Activated B cell treated with CpG ODN at 0.5 μM for 24 hours (primary cell): ENCODE data around the gene DYNC1I1. TPM values are rescaled to one million over a fixed set of nuclear protein-coding genes. Genes with fewer than 3 reads are reported as not detected.

Experiments used
- ATAC-seq: fragments of 200-7000 bp; cut with Tn5 transposase; one replicate; pipeline ENCODE4 v1.10.0; 2021; ENCODE audit warnings: low read depth, mild to moderate bottlenecking, moderate library complexity
- CTCF ChIA-PET: fragments of 350-600 bp; sonication (Branson Sonifier 250); formaldehyde crosslinking; loops from one replicate; lab custom pipeline; 2021; ENCODE audit warnings: antibody characterized with exemption; lab: Charles Lee
- POLR2A ChIA-PET: fragments of 350-600 bp; sonication (Branson Sonifier 250); formaldehyde crosslinking; loops from one replicate; lab custom pipeline; 2021; ENCODE audit warnings: antibody characterized with exemption; lab: Charles Lee
- DNase-seq: peaks from one replicate; pipeline ENCODE4 v3.0.0; 2022
- H3K27ac Mint-ChIP-seq: one replicate; pipeline ENCODE4 v1.8.0; 2020; ENCODE audit warnings: mixed read lengths
- H3K27me3 Mint-ChIP-seq: one replicate; pipeline ENCODE4 v1.8.0; 2021; ENCODE audit warnings: mixed read lengths
- H3K36me3 Mint-ChIP-seq: one replicate; pipeline ENCODE4 v1.8.0; 2021; ENCODE audit warnings: low read depth, mixed read lengths
- H3K4me1 Mint-ChIP-seq: one replicate; pipeline ENCODE4 v1.8.0; 2021; ENCODE audit warnings: mixed read lengths
- H3K4me3 Mint-ChIP-seq: one replicate; pipeline ENCODE4 v1.8.0; 2020; ENCODE audit warnings: mild to moderate bottlenecking, mixed read lengths
- H3K9me3 Mint-ChIP-seq: one replicate; pipeline ENCODE4 v1.8.0; 2020; ENCODE audit warnings: mixed read lengths
- CTCF ChIP-seq: fragments of 200-600 bp; IDR thresholded peaks from one replicate; pipeline ENCODE4 v1.8.0; 2022; ENCODE audit warnings: antibody characterized with exemption, mild to moderate bottlenecking
- intact Hi-C: fragments of 100-400 bp; cut with micrococcal nuclease; formaldehyde crosslinking; loops from one replicate; pipeline ENCODE4 v1.15.1; 2024
- total RNA-seq: library from RNA; stranded (reverse); gene quantifications from 2 replicates; pipeline ENCODE4 v1.2.3, GENCODE V29; 2022

DYNC1I1 gene
- total RNA-seq, 1 donor from 2014 or later: not detected

DNA sequence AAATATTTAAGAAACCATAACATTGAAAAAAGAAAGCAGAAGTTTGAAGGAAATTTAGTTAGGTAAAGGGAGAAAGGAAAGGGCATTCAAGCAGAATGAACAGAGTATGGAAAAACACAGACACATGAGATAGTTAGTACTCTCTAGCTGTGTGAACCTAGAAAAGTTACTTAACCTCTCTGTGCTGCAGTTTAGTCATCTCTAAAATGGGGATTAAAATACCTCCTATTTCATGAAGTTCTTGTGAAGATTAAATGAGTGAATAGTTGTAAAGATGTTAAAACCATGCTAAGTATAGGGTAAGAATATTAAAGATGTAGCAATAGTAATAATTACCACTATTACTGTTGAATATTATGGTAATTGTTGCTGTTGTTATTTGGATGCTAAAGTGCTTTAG, 279.9 kb downstream of the DYNC1I1 start:
- intact Hi-C loops: no loop called here

DNA sequence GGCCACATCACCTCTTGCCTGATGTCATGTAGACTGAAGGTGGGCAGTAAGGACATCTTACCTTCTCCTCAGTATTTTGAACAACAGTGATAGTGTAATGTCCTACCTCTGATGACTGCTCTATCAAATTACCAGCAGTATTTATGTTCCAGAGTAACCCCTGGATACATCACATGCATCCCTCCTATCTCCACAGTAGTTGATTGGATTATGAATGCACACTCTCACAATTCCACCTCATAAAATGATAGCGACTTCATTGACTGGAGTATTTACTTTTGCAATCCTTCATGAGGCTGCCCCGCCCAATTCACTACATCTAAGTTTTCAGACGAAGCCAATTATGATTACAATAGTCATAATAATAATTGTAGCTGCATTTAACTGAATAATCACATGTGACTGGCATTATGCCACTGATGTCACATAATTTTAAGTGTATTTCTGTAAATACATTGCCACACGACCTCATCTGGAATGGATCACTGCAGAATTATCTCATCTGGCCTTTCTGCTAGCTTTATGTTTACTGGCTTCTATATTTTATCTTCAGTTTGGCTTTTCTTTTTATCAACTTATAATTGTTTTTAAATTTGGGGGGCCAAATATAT, 280.6 kb downstream of the DYNC1I1 start:
- Mint-ChIP-seq H3K9me3 (no peaks in the 10 kb centered on the region), H3K4me3 (no peak overlapping the region), H3K27me3 (peaks cover 2% of the 10 kb centered on the region), H3K36me3 (no peaks in the 10 kb centered on the region), H3K4me1 (no peaks in the 10 kb centered on the region), H3K27ac (no peak overlapping the region)
- intact Hi-C loops: no loop called here
- no peak for ATAC-seq
- ChIA-PET CTCF (no interaction called here), POLR2A (no interaction called here)
- TF ChIP-seq CTCF: no peak
- no peak for DNase-seq

More for the DNA sequence above, 279.9 kb downstream of the DYNC1I1 start:
- Mint-ChIP-seq H3K9me3 (no peaks in the 10 kb centered on the region), H3K4me1 (no peaks in the 10 kb centered on the region), H3K27me3 (peaks cover 2% of the 10 kb centered on the region), H3K36me3 (no peaks in the 10 kb centered on the region), H3K27ac (no peak overlapping the region), H3K4me3 (no peak overlapping the region)
- ATAC-seq (no peak), DNase-seq (no peak)
- ChIA-PET CTCF (no interaction called here), POLR2A (no interaction called here)
- TF ChIP-seq CTCF: no peak

DNA sequence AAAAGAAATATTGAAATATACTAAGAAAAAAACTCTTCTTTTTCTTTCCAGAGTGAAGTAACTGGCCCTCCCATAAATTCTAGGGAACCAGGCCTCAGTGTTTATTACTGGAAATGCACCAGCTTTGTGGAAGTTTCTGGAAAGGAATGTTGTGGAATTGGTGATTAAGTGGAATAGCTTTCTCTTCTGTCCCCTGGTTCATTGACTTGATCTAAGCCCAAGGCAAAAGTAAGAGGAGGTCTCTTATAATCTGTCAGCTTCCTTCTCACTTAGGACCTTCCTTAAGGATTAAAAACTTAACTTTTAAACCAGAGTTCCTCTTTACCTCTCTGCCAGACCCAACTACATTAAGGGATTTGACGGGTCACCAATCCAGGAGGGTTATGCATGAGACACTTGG, 283.4 kb downstream of the DYNC1I1 start:
- Mint-ChIP-seq H3K36me3 (no peaks in the 10 kb centered on the region), H3K4me3 (no peak overlapping the region), H3K27me3 (peaks cover 5% of the 10 kb centered on the region), H3K9me3 (no peaks in the 10 kb centered on the region), H3K27ac (no peak overlapping the region), H3K4me1 (no peaks in the 10 kb centered on the region)
- no peak for TF ChIP-seq CTCF
- ChIA-PET CTCF (no interaction called here), POLR2A (no interaction called here)
- DNase-seq: no peak
- intact Hi-C loops: no loop called here
- ATAC-seq: no peak

- no peaks in the 10 kb centered on the region for H3K4me1 Mint-ChIP-seq
- H3K36me3 Mint-ChIP-seq: no peaks in the 10 kb centered on the region
- TF ChIP-seq CTCF: no peak
- no peaks in the 10 kb centered on the region for H3K9me3 Mint-ChIP-seq
- ATAC-seq (no peak), DNase-seq (no peak)
- peaks cover 8% of the 10 kb centered on the region for H3K27me3 Mint-ChIP-seq
- POLR2A ChIA-PET: no interaction called here
- H3K27ac Mint-ChIP-seq: no peak overlapping the region
- H3K4me3 Mint-ChIP-seq: no peak overlapping the region
- intact Hi-C loops: no loop called here
- CTCF ChIA-PET: no interaction called here
Measured at GRCh38 chr7:96059075-96059474, 286.7 kb downstream of the DYNC1I1 start.

DNA sequence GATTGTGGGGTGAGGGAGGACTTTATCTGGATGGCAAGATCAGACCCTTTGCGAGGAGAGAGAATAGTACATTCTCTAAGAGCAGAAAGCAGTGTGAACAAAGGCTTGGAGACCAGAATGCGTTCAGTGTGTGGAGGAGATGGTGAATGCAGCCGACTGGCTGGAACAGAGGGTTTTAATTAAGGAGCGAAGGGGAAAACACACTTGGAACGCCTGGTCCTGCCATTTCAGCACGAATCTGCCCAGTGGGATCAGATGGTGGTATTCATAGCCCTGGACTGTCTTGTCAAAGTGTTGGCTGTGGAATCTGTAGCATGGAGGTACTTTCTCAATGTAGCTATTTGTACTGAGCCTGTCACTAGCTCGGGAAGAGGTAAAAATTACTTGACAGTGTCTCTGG, 288.7 kb downstream of the DYNC1I1 start:
- H3K4me1 Mint-ChIP-seq: no peaks in the 10 kb centered on the region
- ATAC-seq (no peak), DNase-seq (no peak)
- intact Hi-C loops: no loop called here
- TF ChIP-seq CTCF: no peak
- ChIA-PET CTCF (no interaction called here), POLR2A (no interaction called here)
- no peak overlapping the region for H3K4me3 Mint-ChIP-seq
- no peaks in the 10 kb centered on the region for H3K9me3 Mint-ChIP-seq
- no peak overlapping the region for H3K27ac Mint-ChIP-seq
- H3K27me3 Mint-ChIP-seq: peaks cover 10% of the 10 kb centered on the region
- H3K36me3 Mint-ChIP-seq: no peaks in the 10 kb centered on the region
